Measurements from ENCODE around the gene TGFBR3.
"Not testable (repeated sequence)": the region's sequence is repeated elsewhere in the genome, so short reads cannot be mapped to it uniquely, and the experiment has no call there.

The TGFBR3 gene

DNA sequence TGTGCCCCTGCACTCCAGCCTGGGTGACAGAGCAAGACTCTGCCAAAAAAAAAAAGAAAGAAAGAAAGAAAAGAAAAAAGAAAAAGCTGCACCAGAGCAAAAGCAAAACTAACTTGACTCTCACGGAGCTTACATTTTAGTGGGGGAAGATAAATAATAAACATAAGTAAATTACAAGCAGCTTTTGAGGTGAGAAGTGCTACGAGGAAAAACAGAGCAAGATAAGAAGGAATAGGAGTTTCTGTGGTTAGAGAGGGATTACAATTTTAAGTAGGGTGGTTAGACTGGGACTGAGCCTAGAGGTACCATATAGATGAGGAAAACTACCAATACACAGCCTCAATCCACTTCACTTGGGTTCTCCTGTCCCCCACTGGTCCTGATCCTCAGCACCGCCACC lies 43.9 kb downstream of the TGFBR3 start:
- TF ChIP-seq, protein P1, sequence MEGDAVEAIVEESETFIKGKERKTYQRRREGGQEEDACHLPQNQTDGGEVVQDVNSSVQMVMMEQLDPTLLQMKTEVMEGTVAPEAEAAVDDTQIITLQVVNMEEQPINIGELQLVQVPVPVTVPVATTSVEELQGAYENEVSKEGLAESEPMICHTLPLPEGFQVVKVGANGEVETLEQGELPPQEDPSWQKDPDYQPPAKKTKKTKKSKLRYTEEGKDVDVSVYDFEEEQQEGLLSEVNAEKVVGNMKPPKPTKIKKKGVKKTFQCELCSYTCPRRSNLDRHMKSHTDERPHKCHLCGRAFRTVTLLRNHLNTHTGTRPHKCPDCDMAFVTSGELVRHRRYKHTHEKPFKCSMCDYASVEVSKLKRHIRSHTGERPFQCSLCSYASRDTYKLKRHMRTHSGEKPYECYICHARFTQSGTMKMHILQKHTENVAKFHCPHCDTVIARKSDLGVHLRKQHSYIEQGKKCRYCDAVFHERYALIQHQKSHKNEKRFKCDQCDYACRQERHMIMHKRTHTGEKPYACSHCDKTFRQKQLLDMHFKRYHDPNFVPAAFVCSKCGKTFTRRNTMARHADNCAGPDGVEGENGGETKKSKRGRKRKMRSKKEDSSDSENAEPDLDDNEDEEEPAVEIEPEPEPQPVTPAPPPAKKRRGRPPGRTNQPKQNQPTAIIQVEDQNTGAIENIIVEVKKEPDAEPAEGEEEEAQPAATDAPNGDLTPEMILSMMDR (IDR thresholded peaks at IDR 0.05; ENCODE audit: low read depth, low read length): no peak
- no peak for DNase-seq (ENCODE audit: extremely low read depth, low read depth)

GRCh38 chr1:91840276-91840675 lies 45.7 kb downstream of the TGFBR3 start:
- DNase-seq (ENCODE audit: extremely low read depth, low read depth): not testable (repeated sequence)

GRCh38 chr1:91836331-91837040 lies 49.5 kb downstream of the TGFBR3 start:
- TF ChIP-seq, protein P1 (IDR thresholded peaks at IDR 0.05; ENCODE audit: low read depth, low read length): no peak
- no peak for DNase-seq (ENCODE audit: extremely low read depth, low read depth)

- TF ChIP-seq, protein P1 (IDR thresholded peaks at IDR 0.05; ENCODE audit: low read depth, low read length): no peak
- no peak for DNase-seq (ENCODE audit: extremely low read depth, low read depth)
Observed at GRCh38 chr1:91835087-91835521, 50.8 kb downstream of the TGFBR3 start.

DNA sequence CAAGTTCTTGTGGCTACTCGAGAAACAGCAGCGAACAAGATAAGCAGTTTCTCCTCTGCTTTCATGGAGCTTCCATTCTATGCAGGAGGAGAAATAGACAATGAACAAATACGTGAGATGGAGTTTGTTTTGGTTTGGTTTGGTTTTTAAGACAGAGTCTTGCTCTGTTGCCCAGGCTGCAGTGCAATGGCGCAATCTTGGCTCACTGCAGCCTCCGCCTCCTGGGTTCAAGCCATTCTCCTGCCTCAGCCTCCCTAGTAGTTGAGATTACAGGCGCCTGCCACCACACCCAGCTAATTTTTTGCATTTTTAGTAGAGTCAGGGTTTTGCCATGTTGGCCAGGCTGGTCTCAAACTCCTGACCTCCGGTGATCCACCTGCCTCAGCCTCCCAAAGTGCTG lies 51.4 kb downstream of the TGFBR3 start:
- not testable (repeated sequence) for DNase-seq (ENCODE audit: extremely low read depth, low read depth)

GRCh38 chr1:91833946-91834345 lies 52.0 kb downstream of the TGFBR3 start:
- DNase-seq (ENCODE audit: extremely low read depth, low read depth): no peak
- TF ChIP-seq, protein P1 (IDR thresholded peaks at IDR 0.05; ENCODE audit: low read depth, low read length): no peak

DNA sequence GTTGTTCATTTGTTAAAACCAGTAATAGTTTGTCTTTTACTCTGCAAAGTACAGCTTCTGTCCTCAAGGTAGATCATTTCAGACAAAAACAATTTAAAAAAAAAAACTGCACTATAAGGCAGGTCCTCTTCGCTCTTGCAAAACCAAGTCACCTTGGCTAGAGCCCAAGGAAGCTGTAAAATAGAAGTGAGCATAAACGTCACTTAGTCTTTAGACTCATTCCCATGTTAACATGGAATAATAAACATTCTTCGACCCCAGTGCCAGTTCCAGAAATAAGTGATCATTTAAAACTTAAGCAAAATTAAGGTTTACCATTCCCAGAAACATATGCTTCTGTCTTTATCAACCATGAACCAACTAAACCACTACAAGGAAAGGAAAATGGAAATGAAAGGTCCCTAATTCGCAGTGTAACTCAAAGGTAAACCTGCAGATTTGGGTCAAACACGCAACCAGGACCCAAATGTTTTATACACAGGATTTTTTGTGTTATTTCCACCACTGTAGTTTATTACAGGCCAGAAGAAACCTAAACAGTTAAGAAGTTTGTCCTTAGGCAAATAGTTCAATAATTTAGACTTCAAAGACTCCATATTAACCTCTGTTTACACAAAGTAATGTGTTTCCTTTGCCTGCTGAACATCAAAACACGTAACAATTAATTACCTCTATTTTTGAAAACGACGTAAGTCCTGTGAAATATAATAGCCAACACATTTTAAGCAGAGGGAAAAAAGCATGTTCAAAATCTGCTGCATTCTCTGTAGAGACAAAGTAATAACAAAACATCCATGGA lies 54.6 kb downstream of the TGFBR3 start:
- TF ChIP-seq, protein P1 (IDR thresholded peaks at IDR 0.05; ENCODE audit: low read depth, low read length): no peak
- DNase-seq (ENCODE audit: extremely low read depth, low read depth): no peak

DNA sequence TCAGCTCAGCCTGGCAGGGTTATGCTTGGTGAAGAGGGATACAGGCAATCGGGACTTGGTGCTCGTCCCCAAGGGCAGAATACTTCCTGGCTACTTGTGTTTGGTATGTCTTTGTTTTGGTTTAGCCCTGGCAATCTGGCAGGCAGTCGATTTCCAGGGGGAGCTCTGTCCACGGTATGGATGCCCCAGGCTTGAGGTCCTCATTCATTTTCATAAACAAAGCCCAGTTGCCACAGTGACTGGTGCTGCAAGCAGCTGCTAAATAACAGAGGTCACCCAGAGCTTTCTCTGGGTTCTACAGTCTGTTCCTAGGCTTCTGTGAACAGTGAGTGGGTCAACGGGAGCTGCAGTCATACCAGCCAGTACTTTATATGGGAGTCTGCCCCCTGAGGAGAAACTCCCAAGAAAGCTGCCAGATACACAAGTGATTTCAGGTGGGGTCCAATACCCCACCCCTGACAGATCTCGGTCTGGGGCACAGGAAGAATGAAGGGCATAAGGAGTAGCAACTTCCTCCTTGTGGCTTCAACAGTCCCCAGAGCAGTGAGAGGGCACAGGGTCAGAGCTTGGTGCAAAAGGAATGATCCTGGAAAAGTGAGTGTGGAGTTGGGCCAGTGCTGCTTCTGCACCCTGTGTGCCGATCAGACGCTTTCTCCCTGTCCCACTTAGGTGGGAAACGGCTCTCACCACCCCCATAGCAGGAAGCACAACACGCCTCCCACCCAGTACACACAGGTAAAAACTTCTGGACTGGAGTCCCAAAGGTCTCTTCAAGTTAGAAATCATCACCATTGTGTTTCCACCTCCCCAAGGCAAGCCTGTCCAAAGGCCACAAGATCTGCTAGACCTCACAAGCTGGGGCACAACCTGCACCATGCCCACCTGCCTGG lies 55.5 kb downstream of the TGFBR3 start:
- peak; percentile 87 for DNase-seq (ENCODE audit: extremely low read depth, low read depth)

More for the DNA sequence above, 55.5 kb downstream of the TGFBR3 start:
- TF ChIP-seq, protein P1 (IDR thresholded peaks at IDR 0.05; ENCODE audit: low read depth, low read length): peak; percentile 63
